ENCODE measurements around the gene GHRL. TPM values are rescaled to one million over a fixed set of nuclear protein-coding genes. Genes with fewer than 3 reads are reported as not detected.

GHRL gene
- total and polyA plus RNA-seq, 2 donors (not counting 3 experiments of a cell fraction or from before 2014, with no cell fraction given) = not detected

DNA sequence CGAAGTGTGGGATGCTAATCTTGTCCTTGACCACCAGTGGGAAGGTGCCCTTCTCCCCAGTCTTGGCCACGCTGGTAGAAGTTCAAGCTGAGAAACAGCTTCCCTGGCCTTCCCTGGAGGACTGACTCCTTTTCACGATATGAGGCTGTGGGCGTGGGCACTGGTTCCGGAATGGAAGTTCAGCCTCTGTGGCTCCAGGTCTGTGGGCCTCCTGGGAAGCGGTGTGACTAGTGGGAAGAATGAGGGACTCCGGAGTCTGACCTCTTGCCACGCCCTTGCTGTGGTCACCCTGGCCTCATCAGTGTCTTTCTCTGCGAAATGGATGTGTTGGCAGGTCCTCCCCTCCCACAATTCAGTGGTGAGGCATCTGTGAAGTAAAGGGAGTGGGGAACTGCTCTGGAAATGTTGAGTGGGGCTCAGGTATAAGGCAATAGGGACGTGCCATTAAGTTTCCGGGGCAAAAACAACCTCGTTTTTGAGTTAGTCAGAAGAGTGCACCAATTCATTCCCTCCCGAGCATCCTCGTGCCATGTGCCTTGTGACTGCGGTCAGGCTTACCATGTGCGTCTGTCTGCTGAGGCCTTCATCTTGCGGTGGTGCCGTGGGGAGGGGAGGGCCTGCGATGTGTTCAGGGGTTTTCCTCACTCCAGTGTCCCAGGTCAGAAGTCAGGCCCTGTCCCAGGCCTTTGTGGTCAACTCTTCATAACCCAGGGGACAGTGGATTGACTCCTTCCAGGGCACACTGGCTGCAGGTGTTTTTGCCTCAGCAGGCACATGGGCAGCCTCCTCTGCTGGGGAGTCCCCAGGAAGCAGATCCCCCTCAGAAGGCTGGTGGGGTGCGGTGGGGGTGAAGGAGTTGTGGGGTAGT lies 40.0 kb upstream of the GHRL start:
- dilution Hi-C loops (cut with MboI; ENCODE audit: extremely low pct_ligation_motif_present, low sequenced_read_pairs) = no loop called here
- no peak overlapping the region for H3K4me2 ChIP-seq (ENCODE audit: insufficient read depth, low read length)
- no peaks in the 10 kb centered on the region for H3K9me3 ChIP-seq (replicated peaks; ENCODE audit: control insufficient read depth, insufficient read depth, low read length)
- H3K27me3 ChIP-seq (ENCODE audit: control insufficient read depth in 2 of 2, insufficient read depth in 2 of 2, low read length in 2 of 2) = peaks cover 17 to 27% of the 10 kb centered on the region in 2 experiments
- H3K9ac ChIP-seq (replicated peaks; ENCODE audit: extremely low read depth, insufficient read depth, low read length) = no peak overlapping the region
- BruUV-seq (replicated peaks) = no TSS peak
- H4K20me1 ChIP-seq (replicated peaks; ENCODE audit: control insufficient read depth, extremely low read depth, insufficient read depth, low read length) = no peaks in the 10 kb centered on the region
- no peaks in the 10 kb centered on the region for H3K9me1 ChIP-seq (replicated peaks; ENCODE audit: control insufficient read depth, extremely low read depth, insufficient read depth, low read length)
- ChIA-PET CTCF (interaction anchor here (2.4 kb wide), 1 partner anchor 11 kb away, joined by 9 read pairs; no protein-coding TSS in a partner anchor), POLR2A (no interaction called here)
- no peak overlapping the region for H3K4me3 ChIP-seq (replicated peaks in 1 of 3; ENCODE audit: insufficient read depth in 1 of 3, low read depth in 1 of 3, low read length in 3 of 3)
- DNase-seq (ENCODE audit: low read depth, low spot score) = no peak
- H3K4me1 ChIP-seq (ENCODE audit: control insufficient read depth, extremely low read depth, insufficient read depth, low read length) = no peaks in the 10 kb centered on the region
- H2AFZ ChIP-seq (ENCODE audit: low read depth, low read length) = no peak overlapping the region
- no peaks in the 10 kb centered on the region for H3K79me2 ChIP-seq (ENCODE audit: control insufficient read depth, insufficient read depth, low read length)
- intact Hi-C loops (cut with micrococcal nuclease) = no loop called here
- no peaks in the 10 kb centered on the region for H3K36me3 ChIP-seq (ENCODE audit: control insufficient read depth in 2 of 2, extremely low read depth in 1 of 2, insufficient read depth in 2 of 2, low read length in 2 of 2)
- FAIRE-seq = no peak
- H3K27ac ChIP-seq (ENCODE audit: insufficient read depth, low read depth, low read length) = no peak overlapping the region
- TF ChIP-seq EZH2 (IDR thresholded peaks at IDR 0.05; ENCODE audit: borderline replicate concordance, low read depth, low read length, severe bottlenecking) (no peak), JUN (IDR thresholded peaks at IDR 0.05; ENCODE audit: borderline replicate concordance, insufficient read depth, insufficient read length, low read depth) (no peak), FOS (IDR thresholded peaks at IDR 0.05; ENCODE audit: borderline replicate concordance, insufficient read depth, low read length) (no peak), GATA2 (IDR thresholded peaks at IDR 0.05; ENCODE audit: insufficient read depth, insufficient read length, low read depth, low read length) (no peak), MYC (IDR thresholded peaks at IDR 0.05; ENCODE audit: low read depth, low read length) (no peak), POLR2AphosphoS5 (IDR thresholded peaks at IDR 0.05; ENCODE audit: insufficient read depth, low read depth, low read length) (no peak), POLR2A (IDR thresholded peaks at IDR 0.05; ENCODE audit: low read depth, low read length) (no peak), MAX (IDR thresholded peaks at IDR 0.05; ENCODE audit: insufficient read depth, insufficient read length) (no peak)
- TF ChIP-seq, protein P1, sequence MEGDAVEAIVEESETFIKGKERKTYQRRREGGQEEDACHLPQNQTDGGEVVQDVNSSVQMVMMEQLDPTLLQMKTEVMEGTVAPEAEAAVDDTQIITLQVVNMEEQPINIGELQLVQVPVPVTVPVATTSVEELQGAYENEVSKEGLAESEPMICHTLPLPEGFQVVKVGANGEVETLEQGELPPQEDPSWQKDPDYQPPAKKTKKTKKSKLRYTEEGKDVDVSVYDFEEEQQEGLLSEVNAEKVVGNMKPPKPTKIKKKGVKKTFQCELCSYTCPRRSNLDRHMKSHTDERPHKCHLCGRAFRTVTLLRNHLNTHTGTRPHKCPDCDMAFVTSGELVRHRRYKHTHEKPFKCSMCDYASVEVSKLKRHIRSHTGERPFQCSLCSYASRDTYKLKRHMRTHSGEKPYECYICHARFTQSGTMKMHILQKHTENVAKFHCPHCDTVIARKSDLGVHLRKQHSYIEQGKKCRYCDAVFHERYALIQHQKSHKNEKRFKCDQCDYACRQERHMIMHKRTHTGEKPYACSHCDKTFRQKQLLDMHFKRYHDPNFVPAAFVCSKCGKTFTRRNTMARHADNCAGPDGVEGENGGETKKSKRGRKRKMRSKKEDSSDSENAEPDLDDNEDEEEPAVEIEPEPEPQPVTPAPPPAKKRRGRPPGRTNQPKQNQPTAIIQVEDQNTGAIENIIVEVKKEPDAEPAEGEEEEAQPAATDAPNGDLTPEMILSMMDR (IDR thresholded peaks at IDR 0.05; ENCODE audit: extremely low read depth in 1 of 2, insufficient read depth in 1 of 2, low read depth in 1 of 2, low read length in 2 of 2) = no peak

Measured in endothelial cell of umbilical vein (primary cell).